ENCODE results near the gene ANGPTL7.
"Not testable (repeated sequence)": the region's sequence is repeated elsewhere in the genome, so short reads cannot be mapped to it uniquely, and the experiment has no call there.

ANGPTL7 gene, protein sequence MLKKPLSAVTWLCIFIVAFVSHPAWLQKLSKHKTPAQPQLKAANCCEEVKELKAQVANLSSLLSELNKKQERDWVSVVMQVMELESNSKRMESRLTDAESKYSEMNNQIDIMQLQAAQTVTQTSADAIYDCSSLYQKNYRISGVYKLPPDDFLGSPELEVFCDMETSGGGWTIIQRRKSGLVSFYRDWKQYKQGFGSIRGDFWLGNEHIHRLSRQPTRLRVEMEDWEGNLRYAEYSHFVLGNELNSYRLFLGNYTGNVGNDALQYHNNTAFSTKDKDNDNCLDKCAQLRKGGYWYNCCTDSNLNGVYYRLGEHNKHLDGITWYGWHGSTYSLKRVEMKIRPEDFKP

DNA sequence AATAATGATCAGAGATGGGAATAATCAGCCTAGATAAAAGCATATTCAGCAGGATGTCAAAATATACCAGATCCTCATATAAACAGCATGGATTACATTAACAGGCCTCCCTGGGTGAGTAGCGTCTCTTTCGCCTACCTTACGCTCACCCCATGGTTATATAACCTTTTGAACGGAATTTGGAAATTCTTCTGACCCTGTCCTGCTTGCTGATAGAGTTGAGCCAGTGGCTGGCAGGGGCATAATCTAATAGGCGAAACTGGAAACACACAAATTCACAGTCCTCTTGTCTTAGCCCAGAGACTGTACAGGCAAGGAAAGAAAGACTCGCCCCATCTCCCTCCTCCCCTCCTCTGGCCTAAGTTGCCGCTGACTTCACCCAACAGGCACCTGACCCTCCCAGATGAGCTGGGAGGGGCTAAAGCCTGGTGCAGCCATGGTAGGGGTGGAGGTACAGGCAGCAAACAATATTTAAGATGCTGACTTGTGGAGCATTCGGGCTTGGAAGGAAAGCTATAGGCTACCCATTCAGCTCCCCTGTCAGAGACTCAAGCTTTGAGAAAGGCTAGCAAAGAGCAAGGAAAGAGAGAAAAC, at the start of gene ANGPTL7:
Gene ANGPTL7, plus strand, starts transcription at position 498 of the 594 bp plus-strand sequence. CDS start 225 bp downstream, outside the sequence.
- no peak for DNase-seq

DNA sequence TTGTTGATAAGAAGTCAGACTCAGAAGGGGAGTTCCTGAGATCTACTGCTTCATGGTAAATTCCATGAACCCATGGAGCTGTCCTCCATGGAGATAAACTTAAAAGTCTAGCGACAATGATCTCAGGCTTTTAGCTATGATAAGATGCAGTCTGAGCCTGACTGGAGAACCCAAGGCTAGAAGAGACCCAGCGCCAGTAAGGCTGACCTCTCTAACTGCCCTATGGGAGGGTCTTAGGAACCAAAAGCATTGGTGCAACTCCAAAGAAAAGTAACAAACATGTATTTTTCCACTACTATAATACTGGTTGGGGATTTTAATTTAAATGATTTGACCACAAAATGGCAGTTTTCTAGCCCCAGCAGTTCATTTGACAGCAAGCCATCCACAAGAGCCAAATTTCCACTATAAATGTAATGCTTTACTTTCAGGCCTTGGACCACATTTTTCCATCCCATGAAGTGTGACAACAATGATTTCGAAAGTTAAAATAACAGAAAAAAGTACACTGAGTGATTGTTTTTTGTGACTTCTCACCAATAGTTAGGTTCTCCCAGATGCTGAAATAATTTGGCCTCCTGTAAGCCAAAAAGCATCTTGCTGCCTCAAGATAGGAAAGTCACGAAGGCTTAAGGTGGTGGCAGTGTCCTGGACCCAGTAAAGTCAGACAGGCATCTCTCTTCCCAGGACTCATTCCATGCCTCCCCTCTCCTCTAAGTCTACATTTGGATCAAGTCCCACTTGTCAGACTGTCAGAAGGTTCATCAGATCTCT, 46.4 kb upstream of the ANGPTL7 start:
- no peak for DNase-seq

DNA sequence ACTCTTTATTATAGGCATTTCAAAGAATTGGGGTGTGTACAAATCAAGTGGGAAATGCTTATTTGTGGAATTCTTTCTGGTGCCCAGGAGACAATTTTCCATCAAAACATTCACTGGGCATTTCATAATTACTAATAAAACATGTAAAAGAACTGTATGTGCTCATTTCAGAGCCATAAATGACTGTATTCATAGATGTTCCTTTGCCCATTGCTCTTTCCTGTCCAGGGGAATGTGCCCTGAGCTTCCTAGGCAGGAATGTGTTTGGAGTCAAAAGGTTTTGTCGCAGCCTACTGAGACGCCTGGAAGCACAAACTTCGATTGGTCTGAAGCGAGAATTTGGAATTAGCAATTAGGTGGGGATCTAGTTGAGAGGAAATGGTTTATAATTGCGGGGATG, 45.8 kb upstream of the ANGPTL7 start:
- DNase-seq, result no peak

DNA sequence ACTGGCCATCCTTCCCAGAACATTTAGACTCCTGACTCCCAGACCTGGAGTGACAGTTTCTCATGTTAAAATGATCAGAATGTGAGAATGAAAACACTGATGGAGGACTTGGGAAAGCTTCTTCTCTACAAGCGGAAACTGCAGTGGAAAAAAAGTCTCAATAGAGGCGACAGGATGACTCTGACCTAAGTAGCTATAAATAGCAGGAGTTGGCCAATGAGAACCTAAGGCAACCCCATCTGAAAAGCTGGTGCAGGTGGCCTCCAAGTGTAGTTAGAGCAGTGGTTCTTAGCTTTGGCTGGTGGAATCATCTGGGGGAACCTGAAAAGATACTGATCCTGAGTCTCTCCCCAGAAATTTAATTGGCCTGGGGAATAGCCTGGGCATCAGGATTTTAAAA, 45.2 kb upstream of the ANGPTL7 start:
- no peak for DNase-seq

DNA sequence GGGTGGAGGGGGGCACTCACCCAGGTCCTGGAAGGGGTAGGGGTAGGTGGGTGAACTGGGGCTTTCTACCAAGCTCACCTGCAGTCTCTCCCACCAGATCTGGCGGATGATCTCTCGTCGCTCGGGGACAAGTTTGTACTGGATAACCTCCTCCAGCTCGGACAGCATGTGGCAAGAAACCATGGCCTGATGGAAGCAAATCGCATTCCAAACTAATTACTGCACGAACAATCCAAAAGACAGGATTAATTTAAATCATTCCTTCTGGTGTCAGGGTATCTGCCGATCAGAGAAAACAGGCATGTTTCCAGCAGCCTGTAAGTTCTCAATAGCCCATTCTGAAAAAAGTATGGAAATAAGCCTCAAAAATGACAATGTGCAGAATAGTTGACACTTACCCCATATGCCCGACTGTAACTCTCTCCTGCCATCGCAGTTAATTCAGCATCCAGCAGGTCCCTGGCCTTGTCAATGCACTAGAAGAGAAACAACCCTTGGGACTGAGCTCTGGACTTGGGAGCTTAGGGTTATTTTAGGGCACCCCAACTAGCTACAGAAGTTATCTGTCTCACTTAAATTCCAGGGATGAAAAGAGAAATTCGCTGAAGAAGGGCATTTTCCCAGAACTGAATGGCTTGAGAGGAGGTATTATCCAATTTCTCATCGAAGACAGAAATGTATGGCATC, 44.4 kb upstream of the ANGPTL7 start:
- DNase-seq, result no peak

DNA sequence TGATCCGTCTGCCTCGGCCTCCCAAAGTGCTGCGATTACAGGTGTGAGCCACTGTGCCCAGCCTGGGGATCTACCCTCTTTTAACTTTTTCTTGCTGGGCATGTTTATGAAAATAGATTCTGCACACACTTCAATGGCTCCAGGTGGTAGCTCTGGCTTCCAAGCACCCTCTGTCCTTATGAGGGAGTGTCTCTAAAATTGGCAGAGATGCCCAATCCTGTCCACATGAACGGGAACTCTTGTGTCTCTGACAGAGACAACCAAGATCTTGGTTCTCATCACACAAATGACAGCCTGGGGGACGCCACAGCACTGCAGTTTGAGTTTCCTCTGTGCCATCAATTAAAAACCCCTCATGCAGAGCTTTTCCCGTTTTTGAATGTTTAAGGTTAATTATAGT, 43.4 kb upstream of the ANGPTL7 start:
- no peak for DNase-seq

DNA sequence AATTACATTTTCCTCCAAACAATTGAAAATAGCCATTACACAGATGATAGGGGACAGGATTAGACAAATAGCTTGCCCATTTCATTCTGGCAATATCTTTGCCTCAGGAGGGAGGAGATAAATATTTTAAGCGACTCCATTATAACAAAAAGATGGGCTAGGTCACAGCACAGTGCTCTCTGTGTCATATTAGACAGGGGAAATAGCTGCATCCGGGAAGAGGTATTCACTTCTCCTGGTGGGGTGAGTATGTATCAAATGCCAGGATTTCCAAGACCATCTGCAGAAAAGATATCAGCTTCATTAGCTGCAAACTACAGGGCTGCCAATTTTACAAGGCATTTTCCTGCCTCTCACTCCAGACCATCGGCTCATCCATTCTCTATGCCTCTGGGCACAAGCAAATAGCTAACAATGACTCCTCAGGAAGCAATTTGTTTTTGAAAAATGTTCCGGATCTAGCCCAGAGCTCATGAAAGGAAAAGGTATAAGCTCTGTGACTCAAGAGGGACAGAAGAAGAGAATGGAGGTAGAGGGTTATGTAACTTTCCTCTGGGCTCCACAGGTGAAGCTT, 41.9 kb upstream of the ANGPTL7 start:
- no peak for DNase-seq

DNA sequence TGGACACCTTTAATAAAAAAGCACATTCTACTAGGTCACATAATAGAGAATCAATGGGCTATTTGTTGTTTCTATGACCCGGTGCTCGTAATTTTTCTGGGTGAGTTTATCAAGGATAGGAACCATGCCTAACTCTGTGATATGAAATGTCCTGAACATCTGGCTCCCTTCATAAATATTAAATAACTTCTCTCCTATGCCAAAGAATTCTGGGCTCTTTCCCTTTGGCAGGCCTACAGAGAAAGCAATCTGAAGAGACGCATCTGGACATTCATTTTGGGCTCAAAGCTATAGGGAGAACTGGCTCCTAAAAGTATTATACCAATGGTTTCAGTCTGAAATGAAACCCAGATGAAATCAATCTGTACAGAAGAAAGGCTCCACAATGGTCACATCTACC, 38.8 kb upstream of the ANGPTL7 start:
- no peak for DNase-seq

DNA sequence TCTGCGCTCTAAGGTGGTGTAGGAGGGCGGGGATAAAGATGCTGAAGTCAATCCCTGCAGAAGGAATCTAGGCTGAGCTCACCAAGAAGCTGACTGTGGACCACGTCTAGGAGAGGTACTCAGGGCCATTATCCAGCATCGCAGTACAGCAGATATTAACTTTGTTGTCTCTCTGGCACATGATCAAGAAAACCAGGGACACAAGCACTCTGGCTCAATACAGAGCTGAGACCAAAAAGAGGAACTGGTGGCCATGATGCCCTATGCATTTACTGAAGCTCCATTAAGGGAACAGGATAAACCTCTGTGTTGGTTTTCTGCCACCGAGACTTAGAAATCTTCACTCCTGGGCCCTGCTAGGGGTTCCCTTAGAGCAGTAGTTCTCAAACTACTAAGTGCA, 38.0 kb upstream of the ANGPTL7 start:
- DNase-seq, result no peak

DNA sequence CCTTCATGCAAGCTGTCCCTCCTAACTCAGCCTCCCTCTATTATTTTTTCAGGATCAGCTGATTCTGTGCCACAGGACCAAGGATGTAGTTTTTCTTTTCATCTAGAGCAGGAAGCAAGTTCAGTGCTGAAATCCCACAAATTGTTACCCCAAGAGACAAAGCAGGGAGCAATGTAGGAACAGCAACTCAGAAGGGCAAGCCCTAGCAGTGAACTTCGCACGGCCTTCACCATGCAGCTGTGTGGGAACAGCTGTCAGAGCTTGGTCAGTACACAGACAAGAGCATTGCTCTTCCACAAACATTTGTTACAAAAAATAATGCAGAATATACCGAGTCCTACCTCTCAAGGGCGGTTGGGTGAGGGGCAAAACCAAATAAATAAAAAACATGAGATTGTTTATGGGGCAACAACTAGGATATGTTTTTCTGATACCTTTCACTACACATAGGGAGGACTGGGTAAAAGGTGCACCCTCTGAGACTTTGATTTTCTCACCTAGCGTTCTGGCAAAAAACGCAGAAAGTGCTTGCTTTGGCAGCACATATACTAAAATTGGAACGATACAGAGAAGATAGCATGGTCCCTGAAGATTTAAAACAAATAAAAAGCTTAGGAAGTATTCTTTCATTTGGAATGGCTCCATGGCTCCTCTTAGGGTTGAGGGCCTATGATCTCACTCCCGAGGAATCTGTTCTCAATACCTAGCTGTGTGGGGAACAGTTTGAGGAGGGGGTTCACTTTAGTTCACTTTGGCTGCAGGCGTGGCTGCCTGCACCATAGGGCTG, 37.1 kb upstream of the ANGPTL7 start:
- no peak for DNase-seq

DNA sequence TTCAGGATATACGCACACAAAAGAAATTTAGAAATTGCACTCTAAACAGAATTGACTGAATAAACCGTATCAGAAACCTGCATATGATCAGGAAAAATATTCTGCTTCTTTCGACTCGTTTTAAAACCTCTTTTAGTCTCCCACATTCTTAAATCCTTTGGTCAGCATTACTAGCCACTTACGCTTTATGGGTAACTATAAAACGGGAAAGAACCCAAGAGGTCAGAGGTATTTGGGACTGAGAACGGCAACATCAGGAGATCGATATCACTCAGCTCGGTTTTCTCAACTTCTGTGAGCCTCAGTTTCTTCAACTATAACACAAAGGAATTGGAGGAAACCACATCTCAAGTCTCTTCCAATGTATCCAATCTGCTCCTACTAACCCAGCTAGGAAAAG, 36.4 kb upstream of the ANGPTL7 start:
- DNase-seq, result no peak

DNA sequence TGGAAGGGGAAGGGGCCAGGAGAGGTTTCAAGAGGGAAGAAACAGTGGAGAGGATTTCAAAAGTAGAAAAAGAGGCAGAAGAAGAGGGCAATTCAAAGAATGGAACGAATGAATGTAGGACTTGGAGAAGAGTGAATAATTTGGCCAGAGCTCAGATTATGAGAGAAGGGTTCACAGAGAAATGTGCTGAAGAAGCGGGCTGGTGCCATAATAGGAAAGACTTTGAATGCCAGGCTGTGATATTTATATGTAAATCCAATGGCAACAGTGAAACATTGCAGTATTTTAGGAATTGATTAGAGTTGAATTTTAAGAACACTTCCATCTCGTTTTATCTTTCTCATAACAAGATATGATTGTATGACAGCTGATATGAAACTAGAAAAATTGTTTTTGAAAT, 36.0 kb upstream of the ANGPTL7 start:
- no peak for DNase-seq

DNA sequence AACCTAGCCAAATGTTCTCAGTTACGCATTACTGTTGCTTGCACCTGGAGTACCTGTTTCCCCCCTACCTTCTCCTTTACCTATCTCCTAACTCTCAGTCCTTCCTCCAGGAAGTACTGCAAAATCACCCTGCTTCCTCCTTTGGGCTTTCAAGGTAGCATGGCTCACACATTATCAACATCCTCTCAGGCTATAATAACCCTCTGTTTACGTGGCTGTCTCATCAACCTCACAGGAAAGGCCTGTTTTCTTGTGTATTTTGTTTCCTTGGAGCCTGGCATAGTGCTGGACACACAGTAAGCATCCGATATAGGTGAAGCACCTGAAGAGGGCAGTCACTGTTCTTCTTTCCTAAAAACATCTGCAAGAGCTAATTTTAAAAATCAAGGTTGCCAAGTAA, 32.7 kb upstream of the ANGPTL7 start:
- no peak for DNase-seq

DNA sequence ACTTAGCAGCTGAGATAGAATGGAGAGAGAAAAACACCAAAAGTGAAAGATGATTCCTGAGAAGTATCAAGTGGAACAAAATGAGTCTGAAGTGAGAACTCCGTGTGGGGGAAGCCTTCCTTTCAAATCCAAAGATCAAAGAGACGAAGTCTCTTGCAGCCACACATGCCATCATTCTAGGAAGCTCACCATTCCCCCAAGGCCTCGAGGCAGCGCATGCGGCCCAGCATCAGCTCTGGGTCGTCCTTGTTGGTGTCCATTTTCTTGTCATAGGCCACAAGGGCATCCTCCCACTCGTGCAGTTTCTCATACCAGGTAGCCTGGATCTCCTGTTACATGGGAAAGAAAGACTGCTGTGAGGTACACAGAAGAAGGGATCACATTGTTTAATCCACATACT, 32.2 kb upstream of the ANGPTL7 start:
- DNase-seq, result no peak

DNA sequence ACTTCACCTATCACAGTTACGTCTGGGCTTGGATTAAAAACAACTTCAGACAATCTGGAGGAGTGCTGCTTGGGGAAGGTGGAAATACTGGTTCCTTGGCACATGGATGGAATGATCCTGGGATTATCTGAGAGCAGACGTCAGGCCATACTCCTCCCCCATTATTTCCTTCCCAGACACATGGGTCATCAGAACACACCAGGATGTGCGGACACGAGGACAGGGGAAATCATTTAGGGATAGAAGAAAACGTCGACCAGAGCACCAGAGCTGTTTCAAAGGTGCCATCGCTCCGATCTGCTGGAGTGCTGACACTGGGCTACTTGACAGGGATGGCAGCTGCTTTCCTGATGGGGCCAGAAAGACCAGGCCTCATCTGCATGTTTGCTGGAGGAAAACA, 31.8 kb upstream of the ANGPTL7 start:
- no peak for DNase-seq

DNA sequence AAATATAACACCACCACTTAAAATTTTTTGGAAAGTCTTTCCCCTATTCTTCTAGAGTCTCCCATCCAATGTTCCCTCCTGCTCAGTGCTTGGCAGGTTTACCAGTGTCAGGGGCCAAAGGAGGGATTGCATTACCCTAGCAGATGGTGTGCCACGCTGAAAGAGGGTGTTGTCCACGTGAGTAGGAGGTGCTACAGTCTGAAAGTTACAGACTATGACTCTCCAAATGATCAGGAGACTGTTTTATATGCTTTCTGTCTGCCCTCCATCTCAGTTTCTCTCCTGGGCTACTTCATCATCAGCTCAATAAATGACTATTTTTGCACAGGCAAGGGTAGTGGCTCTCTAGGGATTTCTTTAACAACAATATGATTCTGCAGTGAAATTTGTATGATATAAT, 31.3 kb upstream of the ANGPTL7 start:
- DNase-seq, result no peak

DNA sequence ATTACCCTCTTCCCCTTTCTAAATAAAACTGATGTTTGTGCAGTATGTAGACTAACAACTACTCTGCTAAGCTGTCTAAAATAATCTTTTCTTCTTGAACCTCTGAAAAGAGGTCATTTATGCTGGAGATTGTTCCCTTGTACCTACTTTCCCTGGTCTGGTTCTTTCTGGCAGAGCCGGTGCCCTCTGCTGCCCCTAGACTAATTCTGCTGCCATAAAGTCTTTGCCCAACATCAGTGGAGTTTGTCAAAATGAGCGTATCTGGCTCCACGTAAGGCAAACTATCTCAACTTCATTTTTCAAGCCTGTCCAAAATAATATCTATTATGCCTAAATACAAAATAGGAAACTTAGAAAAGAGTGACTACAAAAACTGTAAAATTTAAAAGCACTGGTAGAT, 30.9 kb upstream of the ANGPTL7 start:
- DNase-seq, result no peak

DNA sequence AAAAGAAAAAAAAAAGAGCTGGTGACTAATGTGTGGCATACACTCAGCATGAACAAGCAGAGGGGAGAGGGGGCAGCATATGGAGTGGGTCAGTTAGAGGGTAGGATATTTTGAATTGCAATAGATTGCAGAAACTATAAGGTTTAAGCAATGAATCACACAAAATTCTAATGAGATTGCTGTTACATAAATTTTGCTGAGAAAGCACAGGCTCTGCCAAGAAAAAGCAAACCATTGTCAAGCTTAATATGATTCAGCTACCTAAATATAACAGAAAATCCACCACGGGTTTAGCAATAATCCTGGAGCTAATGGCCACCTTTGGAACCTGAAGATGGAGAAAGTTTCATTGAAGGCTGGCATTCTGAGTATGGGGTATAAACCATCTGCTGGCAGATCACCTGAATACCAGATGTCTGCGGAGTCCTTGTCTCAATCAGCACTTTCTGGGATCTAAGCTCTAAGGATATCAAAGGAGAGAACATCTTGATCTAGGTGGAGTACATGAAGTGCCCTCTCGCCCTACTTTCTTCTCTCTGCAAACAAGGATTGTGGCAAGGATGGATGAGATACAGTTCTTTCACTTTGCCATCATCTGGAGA, 30.3 kb upstream of the ANGPTL7 start:
- no peak for DNase-seq

DNA sequence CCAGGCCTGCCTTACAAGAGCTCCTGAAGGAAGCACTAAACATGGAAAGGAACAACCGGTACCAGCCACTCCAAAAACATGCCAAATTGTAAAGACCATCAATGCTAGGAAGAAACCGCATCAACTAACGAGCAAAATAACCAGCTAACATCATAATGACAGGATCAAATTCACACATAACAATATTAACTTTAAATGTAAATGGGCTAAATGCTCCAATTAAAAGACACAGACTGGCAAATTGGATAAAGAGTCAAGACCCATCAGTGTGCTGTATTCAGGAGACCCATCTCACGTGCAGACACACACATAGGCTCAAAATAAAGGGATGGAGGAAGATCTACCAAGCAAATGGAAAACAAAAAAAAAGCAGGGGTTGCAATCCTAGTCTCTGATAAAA, 26.4 kb upstream of the ANGPTL7 start:
- DNase-seq, result not testable (repeated sequence)

DNA sequence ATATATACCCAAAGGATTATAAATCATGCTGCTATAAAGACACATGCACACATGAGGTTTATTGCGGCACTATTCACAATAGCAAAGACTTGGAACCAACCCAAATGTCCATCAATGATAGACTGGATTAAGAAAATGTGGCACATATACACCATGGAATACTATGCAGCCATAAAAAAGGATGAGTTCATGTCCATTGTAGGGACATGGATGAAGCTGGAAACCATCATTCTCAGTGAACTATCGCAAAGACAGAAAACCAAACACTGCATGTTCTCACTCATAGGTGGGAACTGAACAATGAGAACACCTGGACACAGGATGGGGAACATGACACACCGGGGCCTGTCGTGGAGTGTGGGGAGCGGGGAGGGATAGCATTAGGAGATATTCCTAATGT, 22.4 kb upstream of the ANGPTL7 start:
- not testable (repeated sequence) for DNase-seq

DNA sequence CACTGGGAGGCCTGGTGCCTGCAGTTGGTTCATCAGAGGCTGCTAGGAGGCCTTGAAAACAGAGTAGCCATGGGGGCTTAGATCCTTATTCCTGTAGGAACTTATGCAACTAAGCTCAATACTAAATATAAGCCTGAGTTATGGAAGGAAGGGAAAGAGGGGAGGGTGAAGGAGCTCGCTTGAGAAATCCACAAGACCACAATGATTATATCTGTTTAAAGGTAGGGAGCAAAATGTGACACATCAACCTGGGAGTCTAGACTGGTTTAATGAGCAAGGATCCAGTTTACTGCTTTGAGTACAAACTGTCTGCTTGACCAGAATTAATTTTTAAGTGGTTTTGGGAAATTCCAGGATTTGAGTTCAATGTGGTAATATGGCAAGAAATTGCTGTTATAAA, 20.4 kb upstream of the ANGPTL7 start:
- no peak for DNase-seq

DNA sequence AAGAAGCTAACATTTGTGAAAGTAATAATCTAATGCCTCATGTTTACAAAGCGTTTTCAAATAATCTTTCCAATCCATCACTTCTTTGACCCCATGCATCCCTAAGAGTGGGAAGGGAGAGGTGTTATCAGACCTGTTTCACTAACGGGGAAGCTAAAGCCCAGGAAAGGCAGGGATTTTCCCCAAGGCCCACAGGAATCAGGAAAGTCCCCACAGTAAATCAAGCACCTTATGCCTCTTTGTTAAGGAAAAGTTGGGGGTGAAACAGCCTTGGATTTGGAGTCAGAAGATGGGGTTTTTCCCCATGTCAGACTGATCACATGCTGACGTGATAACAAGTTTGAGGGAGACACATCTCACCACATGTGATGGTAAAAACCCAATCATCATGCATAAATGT, 20.0 kb upstream of the ANGPTL7 start:
- no peak for DNase-seq

Measured in DMS79 treated with DMSO at 0.1 percent for 48 hours (cell line).